DOHH2 (cell line): ENCODE data around the gene TICAM1.
"Not testable (repeated sequence)": the region's sequence is repeated elsewhere in the genome, so short reads cannot be mapped to it uniquely, and the experiment has no call there.

Experiments used
- EZH2phosphoT487 ChIP-seq: fragments of 200-600 bp; sonication (generic); IDR thresholded peaks from 2 replicates; pipeline ENCODE4 v1.6.1; 2017; ENCODE audit warnings: borderline replicate concordance, mild to moderate bottlenecking, antibody characterized with exemption, low read length, moderate library complexity, mixed read lengths
- TF ChIP-seq, protein P1 (sequence below): fragments of 200-600 bp; sonication (generic); IDR thresholded peaks from one replicate; pipeline ENCODE4 v1.5.1; 2014; ENCODE audit warnings: antibody characterized with exemption, mild to moderate bottlenecking, low read depth, low read length; ENCODE audit not compliant: poor library complexity, severe bottlenecking

DNA sequence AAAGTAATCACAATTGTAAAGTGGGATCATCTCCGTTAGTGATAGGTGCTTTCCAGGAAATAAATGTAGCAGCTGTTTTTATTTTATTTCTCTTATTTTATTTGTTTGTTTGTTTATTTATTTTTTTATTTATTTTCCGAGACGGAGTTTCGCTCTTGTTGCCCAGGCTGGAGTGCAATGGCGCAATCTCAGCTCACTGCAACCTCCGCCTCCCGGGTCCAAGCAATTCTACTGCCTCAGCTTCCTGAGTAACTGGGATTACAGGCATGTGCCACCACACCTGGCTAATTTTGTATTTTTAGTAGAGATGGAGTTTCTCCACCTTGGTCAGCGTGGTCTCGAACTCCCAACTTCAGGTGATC lies 448 bp upstream of the TICAM1 start:
- TF ChIP-seq, protein P1, sequence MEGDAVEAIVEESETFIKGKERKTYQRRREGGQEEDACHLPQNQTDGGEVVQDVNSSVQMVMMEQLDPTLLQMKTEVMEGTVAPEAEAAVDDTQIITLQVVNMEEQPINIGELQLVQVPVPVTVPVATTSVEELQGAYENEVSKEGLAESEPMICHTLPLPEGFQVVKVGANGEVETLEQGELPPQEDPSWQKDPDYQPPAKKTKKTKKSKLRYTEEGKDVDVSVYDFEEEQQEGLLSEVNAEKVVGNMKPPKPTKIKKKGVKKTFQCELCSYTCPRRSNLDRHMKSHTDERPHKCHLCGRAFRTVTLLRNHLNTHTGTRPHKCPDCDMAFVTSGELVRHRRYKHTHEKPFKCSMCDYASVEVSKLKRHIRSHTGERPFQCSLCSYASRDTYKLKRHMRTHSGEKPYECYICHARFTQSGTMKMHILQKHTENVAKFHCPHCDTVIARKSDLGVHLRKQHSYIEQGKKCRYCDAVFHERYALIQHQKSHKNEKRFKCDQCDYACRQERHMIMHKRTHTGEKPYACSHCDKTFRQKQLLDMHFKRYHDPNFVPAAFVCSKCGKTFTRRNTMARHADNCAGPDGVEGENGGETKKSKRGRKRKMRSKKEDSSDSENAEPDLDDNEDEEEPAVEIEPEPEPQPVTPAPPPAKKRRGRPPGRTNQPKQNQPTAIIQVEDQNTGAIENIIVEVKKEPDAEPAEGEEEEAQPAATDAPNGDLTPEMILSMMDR = not testable (repeated sequence)
- TF ChIP-seq EZH2phosphoT487 = not testable (repeated sequence)
